Activated CD4-positive, alpha-beta memory T cell treated with anti-CD3 and anti-CD28 coated beads, Interleukin-2, amount 10 ng/mL, durations not matched to agents 7 days and 5 days (primary cell): ENCODE measurements around the gene RXRG. TPM values are rescaled to one million over a fixed set of nuclear protein-coding genes. Genes with fewer than 3 reads are reported as not detected.

ENCODE experiments used
- CTCF ChIA-PET: fragments of 350-600 bp; sonication (Branson Sonifier 250); formaldehyde crosslinking; loops from one replicate; lab custom pipeline; 2021; ENCODE audit warnings: antibody characterized with exemption, inconsistent platforms; lab: Charles Lee
- POLR2A ChIA-PET: fragments of 350-600 bp; sonication (Branson Sonifier 250); formaldehyde crosslinking; loops from one replicate; lab custom pipeline; 2021; ENCODE audit warnings: antibody characterized with exemption; lab: Charles Lee
- DNase-seq: peaks from one replicate; pipeline ENCODE4 v3.0.0-alpha.2; 2020
- H3K27ac Mint-ChIP-seq: one replicate; pipeline ENCODE4 v1.8.0; 2021; ENCODE audit warnings: mild to moderate bottlenecking, mixed read lengths
- H3K27me3 Mint-ChIP-seq: one replicate; pipeline ENCODE4 v1.8.0; 2021; ENCODE audit warnings: mixed read lengths
- H3K36me3 Mint-ChIP-seq: one replicate; pipeline ENCODE4 v1.8.0; 2021; ENCODE audit warnings: low read depth, mixed read lengths
- H3K4me1 Mint-ChIP-seq: one replicate; pipeline ENCODE4 v1.8.0; 2021; ENCODE audit warnings: mixed read lengths
- H3K4me3 Mint-ChIP-seq: one replicate; pipeline ENCODE4 v1.8.0; 2021; ENCODE audit warnings: mild to moderate bottlenecking, mixed read lengths
- H3K9me3 Mint-ChIP-seq: one replicate; pipeline ENCODE4 v1.8.0; 2021; ENCODE audit warnings: mixed read lengths
- total RNA-seq, 2 experiments: library from RNA; stranded (reverse); gene quantifications; one replicate each; pipeline ENCODE4 v1.2.3, GENCODE V29; 2021

The RXRG gene
- not detected for total RNA-seq

DNA sequence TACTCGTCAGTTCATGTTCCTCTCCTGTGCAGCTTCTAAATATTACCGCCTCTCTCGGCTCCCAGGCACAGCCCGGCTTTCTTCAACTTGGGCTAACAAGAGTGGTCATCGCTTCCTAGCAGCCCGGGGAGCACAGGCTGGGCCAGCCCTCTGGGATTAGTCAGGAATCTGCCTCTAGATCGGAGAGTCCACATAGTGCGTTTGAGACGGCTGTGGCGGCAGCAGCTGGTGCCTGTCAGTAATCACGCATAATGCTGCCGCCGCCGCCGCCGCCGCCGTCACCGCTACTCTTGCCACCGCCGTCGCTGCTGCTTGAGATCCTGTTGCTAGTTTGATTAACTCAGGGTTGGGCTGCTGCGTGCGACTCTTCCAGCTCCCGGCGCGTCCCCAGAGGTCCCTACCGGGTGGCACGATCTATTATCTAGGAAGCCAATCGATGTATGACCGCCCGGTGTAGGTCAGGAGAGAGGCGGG is at the start of gene RXRG:
Gene RXRG, minus strand, starts transcription at position 230 of the 474 bp plus-strand sequence. CDS start 233 bp downstream, outside the sequence.
- Mint-ChIP-seq H3K4me1 (peaks cover 3% of the 10 kb centered on the region), H3K27me3 (peaks cover 33% of the 10 kb centered on the region), H3K27ac (no peak within 1 kb of the TSS), H3K9me3 (no peaks in the 10 kb centered on the region), H3K4me3 (no peak within 1 kb of the TSS), H3K36me3 (no peaks in the 10 kb centered on the region)
- ChIA-PET POLR2A (no interaction called here), CTCF (no interaction called here)
- peak; percentile 24 for DNase-seq

DNA sequence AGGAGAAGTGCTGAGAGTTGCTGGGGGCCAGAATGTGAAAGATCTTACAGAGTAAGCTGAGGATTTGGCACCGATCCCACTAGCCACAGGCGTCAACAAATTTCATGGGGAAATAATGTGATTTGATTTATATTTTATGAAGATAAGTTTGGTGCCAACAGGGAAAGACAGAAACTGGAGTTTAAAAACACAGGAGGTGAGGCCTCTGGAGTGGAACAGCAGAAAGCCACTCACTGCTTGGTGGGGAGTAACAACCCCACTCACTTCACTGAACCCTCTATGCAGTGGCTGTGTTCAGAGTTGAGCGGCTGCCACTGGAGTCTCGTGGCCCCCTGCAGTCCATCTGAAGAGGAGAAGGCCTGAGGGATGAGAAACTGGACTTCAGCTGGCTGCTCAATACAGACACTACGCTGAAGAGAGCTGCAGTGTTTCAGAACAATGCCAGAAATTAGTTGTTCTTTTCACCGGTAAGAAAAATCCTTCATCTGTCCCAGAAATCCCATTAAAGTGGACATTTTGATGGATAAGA is 48.0 kb upstream of the RXRG start:
- Mint-ChIP-seq H3K9me3 (no peaks in the 10 kb centered on the region), H3K4me1 (peaks cover 2% of the 10 kb centered on the region), H3K4me3 (no peak overlapping the region), H3K27me3 (peaks cover 30% of the 10 kb centered on the region), H3K36me3 (no peaks in the 10 kb centered on the region), H3K27ac (no peak overlapping the region)
- POLR2A ChIA-PET = no interaction called here
- no peak for DNase-seq
- CTCF ChIA-PET = no interaction called here

DNA sequence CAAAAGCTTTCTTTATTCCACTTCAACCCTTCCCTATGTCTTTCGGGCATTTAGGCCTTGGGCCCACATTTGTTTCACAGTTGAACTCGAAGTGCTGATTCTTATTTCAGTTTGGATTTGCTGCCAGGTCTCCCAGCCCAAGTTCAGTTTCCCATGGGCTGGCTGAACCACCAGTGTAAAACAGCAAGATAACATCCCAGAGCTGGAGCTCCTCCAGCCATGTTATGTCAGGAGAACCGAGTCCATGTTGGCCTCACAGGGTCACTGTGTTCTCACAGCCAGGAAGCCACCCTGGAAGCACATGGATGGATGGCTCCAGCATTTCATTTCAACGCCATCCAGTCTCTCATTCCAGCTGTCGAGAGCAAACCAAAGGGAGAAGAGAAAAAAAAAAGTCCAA is 45.2 kb upstream of the RXRG start:
- CTCF ChIA-PET = no interaction called here

DNA sequence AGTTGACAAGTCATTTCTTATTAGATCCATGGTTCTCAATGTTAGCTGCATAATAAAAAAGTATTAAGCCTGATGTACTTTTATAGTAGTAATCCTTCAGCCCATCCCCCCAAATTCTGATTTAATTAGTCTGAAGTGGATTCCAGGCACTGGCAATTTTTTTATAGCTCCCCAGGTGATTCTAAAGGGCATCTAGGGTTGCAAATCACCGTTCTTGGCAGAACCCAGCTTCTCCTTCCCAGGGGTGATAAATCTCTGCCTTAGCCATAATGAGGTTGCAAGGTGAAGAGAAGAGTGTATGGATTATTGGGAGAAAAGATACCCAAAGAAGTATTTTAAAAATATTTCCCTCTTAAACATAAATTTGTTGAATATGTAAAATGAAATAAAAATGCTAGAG is 43.0 kb upstream of the RXRG start:
- CTCF ChIA-PET = interaction anchor here (0.6 kb wide), 1 partner anchor 109 kb away, joined by 3 read pairs; no protein-coding TSS in a partner anchor
- POLR2A ChIA-PET = no interaction called here

More for the DNA sequence above, 45.2 kb upstream of the RXRG start:
- POLR2A ChIA-PET = no interaction called here
- H3K9me3 Mint-ChIP-seq = no peaks in the 10 kb centered on the region
- H3K27me3 Mint-ChIP-seq = peaks cover 31% of the 10 kb centered on the region
- no peak overlapping the region for H3K27ac Mint-ChIP-seq
- no peak for DNase-seq
- peaks cover 11% of the 10 kb centered on the region for H3K4me1 Mint-ChIP-seq
- H3K4me3 Mint-ChIP-seq = no peak overlapping the region
- no peaks in the 10 kb centered on the region for H3K36me3 Mint-ChIP-seq

DNA sequence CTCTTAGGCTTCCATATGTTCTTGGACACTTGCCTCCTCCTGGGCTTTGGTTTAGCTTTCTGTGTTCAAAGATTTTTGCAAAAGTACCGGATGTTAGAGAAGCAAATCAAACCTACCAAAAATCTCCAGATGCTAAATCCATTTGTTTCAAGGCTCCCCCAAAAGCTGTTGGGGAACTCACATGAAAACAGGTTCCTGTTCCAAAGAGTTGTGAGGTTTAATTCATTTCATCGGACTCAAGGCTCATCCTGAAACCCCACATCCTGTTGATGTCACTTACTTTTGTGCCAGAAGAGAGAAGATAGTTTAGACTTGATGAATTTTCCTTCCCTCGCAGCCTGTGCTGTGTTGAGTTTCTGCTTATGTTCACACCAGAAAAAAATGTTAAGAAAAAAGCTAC is 41.7 kb upstream of the RXRG start:
- H3K27me3 Mint-ChIP-seq = peaks cover 6% of the 10 kb centered on the region
- ChIA-PET POLR2A (no interaction called here), CTCF (no interaction called here)
- H3K9me3 Mint-ChIP-seq = no peaks in the 10 kb centered on the region
- no peak overlapping the region for H3K27ac Mint-ChIP-seq
- DNase-seq = no peak
- H3K4me1 Mint-ChIP-seq = peaks cover 25% of the 10 kb centered on the region
- no peaks in the 10 kb centered on the region for H3K36me3 Mint-ChIP-seq
- no peak overlapping the region for H3K4me3 Mint-ChIP-seq

More for the DNA sequence above, 43.0 kb upstream of the RXRG start:
- H3K27ac Mint-ChIP-seq = no peak overlapping the region
- no peak overlapping the region for H3K4me3 Mint-ChIP-seq
- H3K27me3 Mint-ChIP-seq = peaks cover 13% of the 10 kb centered on the region
- H3K4me1 Mint-ChIP-seq = peaks cover 15% of the 10 kb centered on the region
- H3K9me3 Mint-ChIP-seq = no peaks in the 10 kb centered on the region
- DNase-seq = no peak
- H3K36me3 Mint-ChIP-seq = no peaks in the 10 kb centered on the region

DNA sequence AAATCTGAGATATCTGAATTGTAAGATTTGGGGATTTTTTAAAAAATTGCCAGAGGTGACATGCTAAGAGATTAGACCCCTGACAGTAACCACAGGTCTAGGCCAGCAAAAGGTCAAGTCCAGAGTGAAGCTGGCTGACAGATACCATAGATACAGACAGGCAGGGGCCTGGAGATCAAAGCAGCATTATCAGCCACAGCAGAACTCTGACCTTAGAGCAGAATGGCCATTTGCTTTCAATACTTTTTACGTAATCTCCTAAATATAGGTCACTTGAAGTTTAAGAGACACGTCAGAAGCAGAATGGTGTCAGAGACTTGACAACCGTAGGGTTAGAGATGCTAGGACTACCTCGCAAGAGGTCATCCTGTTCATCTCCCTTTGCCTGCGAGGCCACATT is 40.8 kb upstream of the RXRG start:
- Mint-ChIP-seq H3K4me3 (no peak overlapping the region), H3K9me3 (no peaks in the 10 kb centered on the region), H3K36me3 (no peaks in the 10 kb centered on the region), H3K27me3 (peaks cover 6% of the 10 kb centered on the region), H3K27ac (no peak overlapping the region), H3K4me1 (peaks cover 25% of the 10 kb centered on the region)
- ChIA-PET CTCF (no interaction called here), POLR2A (no interaction called here)
- no peak for DNase-seq

DNA sequence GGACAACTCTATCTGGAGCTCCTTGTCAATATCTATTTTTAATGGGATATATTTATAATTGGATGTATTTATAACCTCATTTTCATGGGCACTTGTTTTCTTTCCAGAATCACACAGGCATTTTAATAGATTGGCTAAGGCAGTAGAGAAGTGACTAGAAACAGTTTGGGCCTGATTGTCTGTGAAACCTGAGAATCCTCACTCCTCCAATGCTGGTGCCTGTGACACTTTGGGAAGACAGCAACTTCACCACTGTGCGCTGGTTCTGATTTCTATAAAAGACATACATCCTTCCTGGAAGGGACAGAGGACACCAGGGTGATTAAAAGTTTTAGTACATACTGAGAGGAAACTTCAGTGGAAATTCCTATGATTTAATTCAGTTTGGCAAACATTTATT is 39.6 kb upstream of the RXRG start:
- Mint-ChIP-seq H3K27ac (no peak overlapping the region), H3K27me3 (peaks cover 6% of the 10 kb centered on the region), H3K4me3 (no peak overlapping the region), H3K4me1 (peaks cover 25% of the 10 kb centered on the region), H3K36me3 (no peaks in the 10 kb centered on the region), H3K9me3 (no peaks in the 10 kb centered on the region)
- ChIA-PET CTCF (interaction anchor here (1.1 kb wide), 1 partner anchor 117 kb away, joined by 3 read pairs; no protein-coding TSS in a partner anchor), POLR2A (no interaction called here)
- no peak for DNase-seq

DNA sequence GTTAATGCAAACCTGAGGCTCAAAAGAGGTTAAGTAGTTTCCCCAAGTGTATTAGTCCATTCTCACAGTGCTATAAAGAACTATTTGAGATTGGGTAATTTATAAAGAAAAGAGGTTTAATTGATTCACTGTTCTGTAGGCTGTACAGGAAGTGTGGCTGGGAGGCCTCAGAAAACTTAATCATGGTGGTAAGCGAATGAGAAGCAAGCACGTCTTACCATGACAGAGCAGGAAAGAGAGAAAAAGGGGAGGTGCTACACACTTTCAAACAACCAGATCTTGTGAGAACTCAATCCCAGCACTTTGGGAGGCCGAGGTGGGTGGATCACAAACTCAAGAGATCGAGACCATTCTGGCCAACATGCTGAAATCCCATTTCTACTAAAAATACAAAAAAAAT is 38.5 kb upstream of the RXRG start:
- H3K4me1 Mint-ChIP-seq = peaks cover 25% of the 10 kb centered on the region
- peaks cover 8% of the 10 kb centered on the region for H3K27me3 Mint-ChIP-seq
- no peaks in the 10 kb centered on the region for H3K9me3 Mint-ChIP-seq
- ChIA-PET POLR2A (no interaction called here), CTCF (no interaction called here)
- no peaks in the 10 kb centered on the region for H3K36me3 Mint-ChIP-seq
- no peak overlapping the region for H3K4me3 Mint-ChIP-seq
- DNase-seq = no peak
- H3K27ac Mint-ChIP-seq = no peak overlapping the region

DNA sequence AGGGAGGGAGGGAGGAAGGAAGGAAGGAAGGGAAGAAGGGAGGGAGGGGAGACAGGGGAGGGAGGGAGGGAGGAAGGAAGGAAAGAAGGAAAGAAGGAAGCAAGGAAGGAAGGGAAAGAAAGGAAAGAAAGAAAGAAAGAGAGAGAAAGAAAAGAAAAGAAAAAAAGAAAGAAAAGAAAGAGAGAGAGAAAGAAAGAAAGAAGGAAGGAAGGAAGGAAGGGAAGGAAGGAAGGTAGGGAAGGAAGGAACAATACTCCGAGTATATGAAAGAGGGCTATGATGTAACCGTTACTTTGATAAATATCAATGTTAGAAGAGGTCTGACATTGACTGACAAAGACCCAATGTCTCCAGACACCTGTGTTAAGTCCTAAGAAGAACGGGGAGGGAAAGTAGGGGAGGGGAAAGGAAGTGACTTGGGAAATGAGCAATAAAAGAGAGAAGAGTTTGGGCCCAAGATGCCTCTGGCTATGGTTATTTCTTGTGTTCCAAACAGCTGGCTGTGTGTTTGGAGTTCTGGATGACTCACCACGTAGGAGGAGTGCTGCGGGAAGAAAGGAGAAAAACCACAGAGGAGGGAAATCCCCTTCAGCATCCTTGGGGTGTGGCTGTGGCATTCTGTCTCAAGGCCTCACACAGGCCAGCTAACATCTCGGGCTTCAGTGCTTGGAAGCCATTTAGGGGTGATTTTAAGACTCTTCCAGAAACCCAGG is 37.0 kb upstream of the RXRG start:
- DNase-seq = no peak
- ChIA-PET POLR2A (no interaction called here), CTCF (no interaction called here)
- Mint-ChIP-seq H3K27ac (no peak overlapping the region), H3K36me3 (no peaks in the 10 kb centered on the region), H3K27me3 (peaks cover 8% of the 10 kb centered on the region), H3K4me1 (peaks cover 23% of the 10 kb centered on the region), H3K9me3 (no peaks in the 10 kb centered on the region), H3K4me3 (no peak overlapping the region)

DNA sequence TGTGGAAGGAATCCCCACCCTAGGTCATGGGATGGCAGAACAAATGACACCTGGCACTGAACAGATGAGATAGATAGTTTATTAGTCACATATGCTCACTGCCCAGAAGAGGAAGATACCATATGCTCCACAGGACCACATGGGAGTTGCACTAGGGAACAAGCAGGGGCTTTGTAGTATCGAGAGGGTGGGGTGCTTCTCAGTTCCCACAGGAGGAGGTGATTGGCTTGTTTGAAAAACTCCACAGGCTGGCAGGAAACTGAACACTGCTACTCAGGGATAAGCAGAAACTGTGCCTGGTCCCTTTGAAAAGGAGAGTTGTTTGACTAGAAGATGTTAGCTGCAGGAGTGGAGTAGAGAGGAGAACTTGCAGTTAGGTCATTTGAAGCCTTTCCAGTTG is 31.9 kb upstream of the RXRG start:
- CTCF ChIA-PET = interaction anchor here (0.8 kb wide), 1 partner anchor 448 kb away, joined by 3 read pairs; no protein-coding TSS in a partner anchor

DNA sequence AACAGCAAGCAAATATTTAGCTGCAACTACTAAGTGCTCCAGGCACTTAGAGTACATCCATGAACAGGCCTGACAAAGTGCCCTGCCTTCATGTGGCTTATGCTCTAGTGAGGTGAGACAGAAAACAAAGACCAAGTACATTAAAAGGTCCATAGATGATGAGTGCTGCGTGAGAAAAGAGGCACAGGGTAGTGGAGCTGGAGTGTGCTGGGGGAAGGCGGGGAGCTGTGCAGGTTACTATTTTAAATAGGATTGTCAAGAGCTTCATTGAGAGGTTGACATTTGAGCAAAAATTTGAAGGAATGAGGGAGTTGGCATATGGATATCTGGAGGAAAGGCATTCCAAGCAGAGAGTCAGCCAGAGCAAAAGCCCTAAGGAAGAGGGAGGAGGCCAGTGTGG is 29.3 kb upstream of the RXRG start:
- Mint-ChIP-seq H3K9me3 (no peaks in the 10 kb centered on the region), H3K4me3 (no peak overlapping the region), H3K36me3 (no peaks in the 10 kb centered on the region), H3K4me1 (no peaks in the 10 kb centered on the region), H3K27ac (no peak overlapping the region), H3K27me3 (peaks cover 19% of the 10 kb centered on the region)
- CTCF ChIA-PET = no interaction called here
- no peak for DNase-seq
- POLR2A ChIA-PET = no interaction called here

More for the DNA sequence above, 31.9 kb upstream of the RXRG start:
- Mint-ChIP-seq H3K36me3 (no peaks in the 10 kb centered on the region), H3K27ac (no peak overlapping the region), H3K4me3 (no peak overlapping the region), H3K9me3 (no peaks in the 10 kb centered on the region), H3K4me1 (peaks cover under 1% of the 10 kb centered on the region), H3K27me3 (peaks cover 16% of the 10 kb centered on the region)
- no peak for DNase-seq
- POLR2A ChIA-PET = no interaction called here

DNA sequence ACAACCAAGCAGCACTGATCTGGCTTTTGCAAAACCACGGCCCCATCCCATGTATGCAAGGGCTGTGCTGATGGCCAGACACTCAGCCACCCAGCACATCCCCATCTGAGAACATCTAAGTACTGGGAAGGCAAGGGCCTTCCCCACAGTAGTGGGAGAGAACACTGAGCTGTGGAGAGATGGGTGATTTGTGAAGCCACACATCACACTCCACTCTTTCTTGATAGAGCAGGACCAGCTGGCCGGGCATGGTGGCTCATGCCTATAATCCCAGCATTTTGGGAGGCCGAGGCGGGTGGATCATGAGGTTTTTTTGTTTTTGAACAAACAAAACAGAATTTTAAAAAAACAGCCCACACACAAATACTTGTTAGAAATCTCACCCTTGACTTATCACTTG is 28.2 kb upstream of the RXRG start:
- H3K27ac Mint-ChIP-seq = no peak overlapping the region
- no peak overlapping the region for H3K4me3 Mint-ChIP-seq
- no peaks in the 10 kb centered on the region for H3K4me1 Mint-ChIP-seq
- DNase-seq = no peak
- CTCF ChIA-PET = interaction anchor here (0.7 kb wide), 1 partner anchor 9 kb away, joined by 3 read pairs; no protein-coding TSS in a partner anchor
- no peaks in the 10 kb centered on the region for H3K36me3 Mint-ChIP-seq
- H3K9me3 Mint-ChIP-seq = no peaks in the 10 kb centered on the region
- H3K27me3 Mint-ChIP-seq = peaks cover 17% of the 10 kb centered on the region
- POLR2A ChIA-PET = no interaction called here

DNA sequence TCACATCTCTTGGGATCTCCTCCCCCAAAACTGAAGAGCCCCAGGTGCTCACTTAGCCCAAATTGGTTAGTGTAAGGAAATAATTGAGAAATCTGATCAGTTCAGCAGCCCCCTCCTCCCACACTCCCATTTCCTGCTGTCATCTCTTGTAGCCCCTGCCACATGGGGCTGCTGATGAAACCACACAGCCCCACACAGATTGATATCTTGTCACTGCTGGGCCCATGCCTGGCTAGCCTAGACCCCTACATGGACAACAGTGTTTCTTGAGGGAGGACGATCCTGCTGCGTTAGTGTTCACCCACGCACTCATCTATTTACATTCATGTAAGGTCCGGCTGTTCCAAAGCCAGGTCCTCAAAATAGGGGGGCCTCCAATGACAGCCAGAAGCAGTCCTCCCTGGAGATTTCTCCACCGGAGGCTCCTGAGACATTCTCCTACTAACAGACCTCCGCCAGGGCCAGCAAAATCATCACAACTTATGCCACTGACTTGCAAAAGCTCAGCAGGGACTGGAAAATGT is 23.9 kb upstream of the RXRG start:
- no peaks in the 10 kb centered on the region for H3K4me1 Mint-ChIP-seq

More for the DNA sequence above, 23.9 kb upstream of the RXRG start:
- Mint-ChIP-seq H3K36me3 (no peaks in the 10 kb centered on the region), H3K9me3 (no peaks in the 10 kb centered on the region), H3K4me3 (no peak overlapping the region), H3K27me3 (peaks cover 22% of the 10 kb centered on the region), H3K27ac (no peak overlapping the region)
- DNase-seq = no peak
- ChIA-PET CTCF (no interaction called here), POLR2A (no interaction called here)
